ENCODE results near the gene TGFBR3. TPM values are rescaled to one million over a fixed set of nuclear protein-coding genes. Genes with fewer than 3 reads are reported as not detected.

TGFBR3 gene
- total and polyA plus RNA-seq, 7 donors, result 5.1 to 24.5 (median 8.9) TPM

DNA sequence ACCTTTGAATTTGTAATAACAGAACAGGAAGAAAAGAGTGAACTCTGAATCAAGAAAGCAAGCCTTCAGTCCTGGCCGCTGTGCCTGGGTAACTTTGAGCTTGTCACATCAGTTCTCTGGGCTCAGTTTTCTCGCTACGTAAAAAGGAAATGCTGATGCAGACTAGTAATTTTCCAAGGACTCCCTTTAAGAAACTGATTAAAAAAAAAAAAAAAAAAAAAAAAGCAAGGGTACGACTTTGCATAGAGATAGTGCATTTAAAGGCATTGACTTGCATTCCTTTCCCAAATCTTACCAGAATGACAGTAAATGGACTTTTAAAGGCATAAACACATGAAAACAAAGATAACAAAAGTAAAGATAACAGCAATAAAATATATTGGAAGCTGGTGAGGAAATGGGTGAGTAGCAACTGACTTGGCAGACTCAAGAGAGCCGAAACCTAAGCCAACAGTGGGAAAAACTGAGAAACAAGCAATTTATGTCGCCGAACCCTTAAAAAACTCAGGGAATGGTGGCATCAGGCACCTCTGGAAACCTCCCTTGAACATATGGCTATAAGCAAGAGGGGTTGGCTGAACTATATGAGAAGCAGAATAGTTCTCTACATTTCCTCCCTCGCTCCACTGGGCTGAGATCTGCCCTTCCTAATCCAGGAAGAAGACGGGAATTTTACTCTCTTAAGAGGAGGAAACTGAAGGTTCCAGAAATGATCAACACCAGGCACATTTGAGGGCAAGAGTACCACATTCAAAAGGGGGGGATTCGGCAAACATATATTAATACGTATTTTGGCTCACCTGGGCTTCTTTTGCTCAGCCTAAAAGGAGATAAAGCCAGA, 196.1 kb downstream of the TGFBR3 start:
- intact Hi-C loops (cut with DNase I), result no loop called here
- peaks cover 37% of the 10 kb centered on the region for H3K4me1 ChIP-seq
- H3K9me3 ChIP-seq, result no peaks in the 10 kb centered on the region
- H3K27ac ChIP-seq, result no peak overlapping the region
- H3K4me3 ChIP-seq, result no peak overlapping the region
- H3K36me3 ChIP-seq (ENCODE audit: insufficient read depth in 1 of 2, low read depth in 1 of 2), result peaks cover 0 to 3% of the 10 kb centered on the region in 2 donors
- no peaks in the 10 kb centered on the region for H3K27me3 ChIP-seq (ENCODE audit: insufficient read depth in 3 of 3, low read length in 2 of 3)
- no peak for DNase-seq
- ATAC-seq, result no peak
- WGBS, 3 donors, result 72 to 74% (median 72%) methylated on average over 11 of the region's 11 CpGs
- TF ChIP-seq CTCF (IDR thresholded peaks at IDR 0.05), result no peak

- no peak overlapping the region for H3K4me3 ChIP-seq
- H3K27me3 ChIP-seq (ENCODE audit: insufficient read depth in 3 of 3, low read length in 2 of 3), result no peaks in the 10 kb centered on the region
- 84 to 93% (median 88%) methylated on average over 1 of the region's 1 CpG for WGBS, 3 donors
- peaks cover 24% of the 10 kb centered on the region for H3K4me1 ChIP-seq
- intact Hi-C loops (cut with DNase I), result no loop called here
- no peak for DNase-seq
- peak overlapping the region; percentile 46 for H3K27ac ChIP-seq
- H3K9me3 ChIP-seq, result no peaks in the 10 kb centered on the region
- peak; percentile 58 to 80 (median 69) for ATAC-seq
- H3K36me3 ChIP-seq (ENCODE audit: insufficient read depth in 1 of 2, low read depth in 1 of 2), result peaks cover 0 to 8% of the 10 kb centered on the region in 2 donors
- no peak for TF ChIP-seq CTCF (IDR thresholded peaks at IDR 0.05)
Observed at GRCh38 chr1:91687452-91687851, 198.5 kb downstream of the TGFBR3 start.

- DNase-seq (no peak), ATAC-seq (peak; percentile 35 to 74 (median 50))
- H3K27ac ChIP-seq, result no peak overlapping the region
- H3K27me3 ChIP-seq (ENCODE audit: insufficient read depth in 3 of 3, low read length in 2 of 3), result no peaks in the 10 kb centered on the region
- peaks cover 0 to 8% of the 10 kb centered on the region in 2 donors for H3K36me3 ChIP-seq (ENCODE audit: insufficient read depth in 1 of 2, low read depth in 1 of 2)
- intact Hi-C loops (cut with DNase I), result no loop called here
- H3K4me1 ChIP-seq, result peaks cover 24% of the 10 kb centered on the region
- 32 to 39% (median 34%) methylated on average over 4 of the region's 4 CpGs for WGBS, 3 donors
- no peaks in the 10 kb centered on the region for H3K9me3 ChIP-seq
- no peak for TF ChIP-seq CTCF (IDR thresholded peaks at IDR 0.05)
- no peak overlapping the region for H3K4me3 ChIP-seq
Observed at GRCh38 chr1:91685994-91686393, 200.0 kb downstream of the TGFBR3 start.

- no peaks in the 10 kb centered on the region for H3K9me3 ChIP-seq
- intact Hi-C loops (cut with DNase I), result no loop called here
- H3K27ac ChIP-seq, result no peak overlapping the region
- H3K36me3 ChIP-seq (ENCODE audit: insufficient read depth in 1 of 2, low read depth in 1 of 2), result peaks cover 0 to 8% of the 10 kb centered on the region in 2 donors
- no peaks in the 10 kb centered on the region for H3K27me3 ChIP-seq (ENCODE audit: insufficient read depth in 3 of 3, low read length in 2 of 3)
- no peak for TF ChIP-seq CTCF (IDR thresholded peaks at IDR 0.05)
- H3K4me1 ChIP-seq, result peaks cover 24% of the 10 kb centered on the region
- no peak overlapping the region for H3K4me3 ChIP-seq
- no peak for DNase-seq
- 43 to 58% (median 45%) methylated on average over 7 of the region's 7 CpGs for WGBS, 3 donors
- ATAC-seq, result no peak
Observed at GRCh38 chr1:91684481-91685196, 201.3 kb downstream of the TGFBR3 start.

All from psoas muscle (tissue), 8 donors.